BJ (cell line): ENCODE measurements around the gene CD27. TPM values are rescaled to one million over a fixed set of nuclear protein-coding genes. Genes with fewer than 3 reads are reported as not detected.
"Not testable (repeated sequence)": the region's sequence is repeated elsewhere in the genome, so short reads cannot be mapped to it uniquely, and the experiment has no call there.

Source experiments
- CTCF ChIA-PET: fragments of 350-600 bp; formaldehyde crosslinking; extraction: SDS; loops from one replicate; lab custom pipeline; 2021; ENCODE audit warnings: antibody characterized with exemption, inconsistent platforms; lab: Yijun Ruan, JAX
- POLR2A ChIA-PET: fragments of 300-600 bp; sonication (Branson Sonifier 250); formaldehyde crosslinking; extraction: SDS; loops from one replicate; lab custom pipeline; 2021; ENCODE audit warnings: antibody characterized with exemption; lab: Charles Lee
- DNase-seq: peaks from one replicate; pipeline ENCODE4 v3.0.0-alpha.2; 2011; ENCODE audit warnings: low read depth
- H3K27me3 ChIP-seq: 2 replicates; pipeline ENCODE4 v1.6.0; 2011; ENCODE audit warnings: low read length; ENCODE audit not compliant: control insufficient read depth, insufficient read depth
- H3K36me3 ChIP-seq: 2 replicates; pipeline ENCODE4 v1.5.1; 2011; ENCODE audit warnings: low read length; ENCODE audit not compliant: control insufficient read depth, insufficient read depth
- H3K4me3 ChIP-seq: 2 replicates; pipeline ENCODE4 v1.5.1; 2011; ENCODE audit warnings: low read depth, mild to moderate bottlenecking, control low read depth, low read length
- CTCF ChIP-seq: IDR thresholded peaks from 2 replicates; pipeline ENCODE4 v1.5.1; 2011; ENCODE audit warnings: low read depth, mild to moderate bottlenecking, control low read depth, inconsistent platforms, low read length, moderate library complexity; ENCODE audit not compliant: insufficient read depth
- polyA plus RNA-seq: library from polyadenylated mRNA; depleted of rRNA; stranded (reverse); fragments of >200 nt; gene quantifications from 2 replicates; pipeline ENCODE4 v1.2.3, GENCODE V29; 2011

CD27 gene
- polyA plus RNA-seq, 1 experiment, result 0.15 TPM

- POLR2A ChIA-PET, result no interaction called here
- no peak for TF ChIP-seq CTCF
- H3K27me3 ChIP-seq, result no peaks in the 10 kb centered on the region
- CTCF ChIA-PET, result interaction anchor here (0.6 kb wide), 1 partner anchor 160 kb away, joined by 4 read pairs; no protein-coding TSS in a partner anchor
- H3K4me3 ChIP-seq, result no peak overlapping the region
- no peaks in the 10 kb centered on the region; the same call in 1 of the 2 replicates for H3K36me3 ChIP-seq
- no peak for DNase-seq
These were observed 43.5 kb downstream of the CD27 start for GRCh38 chr12:6488240-6488639.

- no peaks in the 10 kb centered on the region for H3K27me3 ChIP-seq
- no peak for DNase-seq
- no peaks in the 10 kb centered on the region; the same call in 1 of the 2 replicates for H3K36me3 ChIP-seq
- H3K4me3 ChIP-seq, result no peak overlapping the region
- POLR2A ChIA-PET, result no interaction called here
- no peak for TF ChIP-seq CTCF
- CTCF ChIA-PET, result interaction anchor here (1.3 kb wide), 1 partner anchor 11 kb away, joined by 3 read pairs; no protein-coding TSS in a partner anchor
These were observed 44.7 kb downstream of the CD27 start for GRCh38 chr12:6489449-6489848.

GRCh38 chr12:6490673-6491072 is 45.9 kb downstream of the CD27 start:
- POLR2A ChIA-PET, H3K4me3 ChIP-seq, DNase-seq, H3K27me3 ChIP-seq, H3K36me3 ChIP-seq, CTCF ChIA-PET: not testable (repeated sequence)

GRCh38 chr12:6492838-6493496 is 48.2 kb downstream of the CD27 start, which contains the start of gene MRPL51:
Gene MRPL51 (minus strand): TSS chr12:6493262. CDS start chr12:6493136, 126 bp downstream.
- peak; percentile 45 for DNase-seq
- Histone ChIP-seq H3K27me3 (no peaks in the 10 kb centered on the region), H3K36me3 (no peaks in the 10 kb centered on the region; the same call in 1 of the 2 replicates), H3K4me3 (peak within 1 kb of the TSS; percentile 64)
- POLR2A ChIA-PET, result interaction anchor here (0.6 to 0.8 kb wide), 2 partner anchors 39 to 41 kb away, joined by 3 to 6 read pairs; partner anchors contain the start of gene GAPDH
- no peak for TF ChIP-seq CTCF
- CTCF ChIA-PET, result interaction anchor here (0.9 to 1.6 kb wide), 4 partner anchors 13 to 45 kb away, joined by 3 to 5 read pairs (median 4); partner anchors contain the start of gene VAMP1

GRCh38 chr12:6493497-6494257 is 48.9 kb downstream of the CD27 start, which contains the start of gene NCAPD2:
Gene NCAPD2 (plus strand): TSS chr12:6494102. CDS start chr12:6495099, 997 bp downstream.
- peak; percentile 80 for DNase-seq
- CTCF ChIA-PET, result interaction anchor here (1.0 to 1.6 kb wide), 3 partner anchors 23 to 44 kb away, joined by 3 to 5 read pairs (median 4); partner anchors contain the start of gene VAMP1
- POLR2A ChIA-PET, result interaction anchor here (0.6 to 0.8 kb wide), 2 partner anchors 38 to 41 kb away, joined by 3 to 6 read pairs; partner anchors contain the start of gene GAPDH
- Histone ChIP-seq H3K4me3 (peak within 1 kb of the TSS; percentile 64), H3K36me3 (no peaks in the 10 kb centered on the region; the same call in 1 of the 2 replicates), H3K27me3 (no peaks in the 10 kb centered on the region)
- TF ChIP-seq CTCF, result peak; percentile 33
